HFFc6 (cell line): ENCODE results near the gene UFD1. TPM values are rescaled to one million over a fixed set of nuclear protein-coding genes. Genes with fewer than 3 reads are reported as not detected.

Experiments used
- DNase-seq: peaks from one replicate; pipeline ENCODE4 v3.0.0-alpha.2; 2018
- H3K27ac Mint-ChIP-seq: 2 replicates; pipeline ENCODE4 v1.8.0; 2020; ENCODE audit warnings: mild to moderate bottlenecking, mixed read lengths
- H3K27me3 Mint-ChIP-seq: 2 replicates; pipeline ENCODE4 v1.8.0; 2021; ENCODE audit warnings: mild to moderate bottlenecking, moderate library complexity, mixed read lengths; ENCODE audit not compliant: insufficient read depth
- H3K36me3 Mint-ChIP-seq: 2 replicates; pipeline ENCODE4 v1.8.0; 2021; ENCODE audit warnings: low read depth, mixed read lengths
- H3K4me1 Mint-ChIP-seq: 2 replicates; pipeline ENCODE4 v1.8.0; 2020; ENCODE audit warnings: low read depth, mixed read lengths
- H3K4me3 Mint-ChIP-seq: 2 replicates; pipeline ENCODE4 v1.8.0; 2020; ENCODE audit warnings: mild to moderate bottlenecking, moderate library complexity, mixed read lengths
- H3K9me3 Mint-ChIP-seq: 2 replicates; pipeline ENCODE4 v1.8.0; 2020; ENCODE audit warnings: mild to moderate bottlenecking, mixed read lengths
- total RNA-seq, 6 experiments: library from RNA; stranded (reverse); fragmentation: NEBNext Ultra II Directional; extraction: Animal tissue kit (Norgen Biotek cat#: 25700); gene quantifications; 2 replicates in 1 of 6; 3 replicates in 5 of 6; pipeline ENCODE4 v1.2.3, GENCODE V29; 2021
- TF ChIP-seq, protein P1 (sequence below): fragments of 200-600 bp; sonication (generic); IDR thresholded peaks from 2 replicates; pipeline ENCODE4 v1.5.0; 2021; ENCODE audit warnings: antibody characterized with exemption, mild to moderate bottlenecking

Gene UFD1
- total RNA-seq, 6 experiments from 2014 or later = 94.9 to 134 (median 113) TPM

DNA sequence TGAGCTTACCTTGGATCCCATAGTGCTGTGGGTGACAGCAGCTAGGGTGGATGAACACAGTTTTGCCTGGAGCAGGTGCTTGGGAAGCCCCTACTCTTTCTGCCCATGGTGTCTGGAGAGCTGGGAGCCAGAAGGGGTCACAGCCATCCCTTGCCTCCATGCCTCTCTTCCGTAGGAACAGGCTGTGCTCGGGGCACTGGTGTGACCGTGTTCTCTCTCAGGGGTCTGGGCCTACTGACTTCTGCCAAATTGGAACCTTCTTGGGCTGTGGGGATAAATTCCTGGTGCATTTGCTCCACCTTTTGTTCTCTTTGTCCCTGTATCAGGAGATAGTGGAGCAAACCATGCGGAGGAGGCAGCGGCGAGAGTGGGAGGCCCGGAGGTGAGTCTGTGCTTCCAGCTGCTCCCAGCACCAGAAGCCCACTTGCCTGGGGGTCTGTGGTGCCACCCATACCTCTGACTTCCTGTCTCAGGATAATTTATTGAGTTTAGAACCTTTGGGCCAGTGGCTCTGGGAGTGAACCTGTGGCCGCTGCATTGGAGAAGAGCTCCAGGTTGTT, 15.1 kb upstream of the UFD1 start:
- H3K4me3 Mint-ChIP-seq = no peak overlapping the region
- TF ChIP-seq, protein P1, sequence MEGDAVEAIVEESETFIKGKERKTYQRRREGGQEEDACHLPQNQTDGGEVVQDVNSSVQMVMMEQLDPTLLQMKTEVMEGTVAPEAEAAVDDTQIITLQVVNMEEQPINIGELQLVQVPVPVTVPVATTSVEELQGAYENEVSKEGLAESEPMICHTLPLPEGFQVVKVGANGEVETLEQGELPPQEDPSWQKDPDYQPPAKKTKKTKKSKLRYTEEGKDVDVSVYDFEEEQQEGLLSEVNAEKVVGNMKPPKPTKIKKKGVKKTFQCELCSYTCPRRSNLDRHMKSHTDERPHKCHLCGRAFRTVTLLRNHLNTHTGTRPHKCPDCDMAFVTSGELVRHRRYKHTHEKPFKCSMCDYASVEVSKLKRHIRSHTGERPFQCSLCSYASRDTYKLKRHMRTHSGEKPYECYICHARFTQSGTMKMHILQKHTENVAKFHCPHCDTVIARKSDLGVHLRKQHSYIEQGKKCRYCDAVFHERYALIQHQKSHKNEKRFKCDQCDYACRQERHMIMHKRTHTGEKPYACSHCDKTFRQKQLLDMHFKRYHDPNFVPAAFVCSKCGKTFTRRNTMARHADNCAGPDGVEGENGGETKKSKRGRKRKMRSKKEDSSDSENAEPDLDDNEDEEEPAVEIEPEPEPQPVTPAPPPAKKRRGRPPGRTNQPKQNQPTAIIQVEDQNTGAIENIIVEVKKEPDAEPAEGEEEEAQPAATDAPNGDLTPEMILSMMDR = no peak
- H3K9me3 Mint-ChIP-seq = no peaks in the 10 kb centered on the region
- no peak for DNase-seq
- H3K27me3 Mint-ChIP-seq = peaks cover 2% of the 10 kb centered on the region; the same call in 1 of the 2 replicates
- H3K4me1 Mint-ChIP-seq = peaks cover 15% of the 10 kb centered on the region
- no peak overlapping the region for H3K27ac Mint-ChIP-seq
- peaks cover 4% of the 10 kb centered on the region for H3K36me3 Mint-ChIP-seq

DNA sequence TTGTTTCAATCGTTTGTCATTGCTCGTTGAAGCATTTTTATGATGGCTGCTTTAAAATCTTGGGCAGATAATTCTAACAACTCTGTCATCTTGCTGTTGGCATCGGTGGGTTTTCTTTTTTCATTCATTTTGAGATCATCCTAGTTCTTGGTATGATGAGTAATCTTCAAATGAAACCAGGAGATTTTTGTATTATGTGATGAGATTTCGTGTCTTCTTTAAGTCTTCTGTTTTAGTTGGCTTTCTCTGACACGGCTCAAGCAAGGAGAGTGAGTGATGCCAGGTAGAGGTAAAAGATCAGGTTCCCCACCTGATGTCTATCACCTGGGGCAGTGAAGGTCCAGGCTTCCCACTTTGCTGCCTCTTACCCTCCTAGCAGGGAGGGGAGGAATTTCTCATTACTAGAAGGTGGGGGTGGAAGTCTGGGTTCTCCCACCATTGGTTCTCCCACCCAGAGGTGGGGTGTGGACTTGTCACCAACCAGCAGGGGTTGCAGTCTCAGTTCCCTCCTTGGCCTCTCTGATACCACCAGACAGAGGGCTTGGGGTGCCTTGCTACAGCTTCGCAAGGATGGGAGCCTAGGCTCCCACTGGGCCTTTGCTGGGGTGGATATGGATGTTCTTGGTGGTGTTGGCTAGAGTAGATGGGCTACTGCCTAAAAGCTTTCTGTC, 13.6 kb upstream of the UFD1 start:
- TF ChIP-seq, protein P1 = no peak
- Mint-ChIP-seq H3K4me3 (no peak overlapping the region), H3K27me3 (peaks cover 2% of the 10 kb centered on the region; the same call in 1 of the 2 replicates), H3K27ac (no peak overlapping the region), H3K4me1 (peaks cover 14% of the 10 kb centered on the region), H3K9me3 (no peaks in the 10 kb centered on the region), H3K36me3 (peaks cover 4% of the 10 kb centered on the region)
- DNase-seq = no peak

DNA sequence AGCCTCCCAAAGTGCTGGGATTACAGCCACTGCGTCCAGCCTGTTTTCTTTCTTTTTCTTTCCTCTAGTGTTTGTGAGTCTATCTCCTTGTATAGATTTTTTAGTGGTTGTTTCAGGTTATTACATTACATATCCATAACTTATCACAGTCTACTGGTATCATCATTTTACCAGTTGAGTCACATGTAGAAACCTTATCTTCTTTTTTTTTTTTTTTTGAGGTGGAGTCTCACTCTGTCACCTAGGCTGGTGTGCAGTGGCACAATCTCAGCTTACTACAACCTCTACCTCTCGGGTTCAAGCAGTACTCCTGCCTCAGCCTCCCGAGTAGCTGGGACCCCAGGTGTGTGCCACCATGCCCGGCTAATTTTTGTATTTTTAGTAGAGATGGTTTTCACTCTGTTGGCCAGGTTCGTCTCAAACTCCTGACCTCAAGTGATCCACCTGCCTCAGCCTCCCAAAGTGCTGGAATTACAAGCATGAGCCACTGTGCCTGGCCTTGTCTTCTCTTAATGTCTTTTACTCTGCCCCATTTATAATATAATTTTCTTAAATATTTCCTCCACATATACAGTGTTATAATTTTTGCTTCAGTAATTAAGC, 11.7 kb upstream of the UFD1 start:
- Mint-ChIP-seq H3K36me3 (no peaks in the 10 kb centered on the region; the same call in 1 of the 2 replicates), H3K4me1 (peaks cover under 1% of the 10 kb centered on the region; the same call in 1 of the 2 replicates), H3K27me3 (0 out of 2 replicates have a peak, but pooled peaks cover 2% of the 10 kb centered on the region), H3K27ac (no peak overlapping the region), H3K9me3 (no peaks in the 10 kb centered on the region), H3K4me3 (no peak overlapping the region)
- TF ChIP-seq, protein P1 = no peak
- no peak for DNase-seq

DNA sequence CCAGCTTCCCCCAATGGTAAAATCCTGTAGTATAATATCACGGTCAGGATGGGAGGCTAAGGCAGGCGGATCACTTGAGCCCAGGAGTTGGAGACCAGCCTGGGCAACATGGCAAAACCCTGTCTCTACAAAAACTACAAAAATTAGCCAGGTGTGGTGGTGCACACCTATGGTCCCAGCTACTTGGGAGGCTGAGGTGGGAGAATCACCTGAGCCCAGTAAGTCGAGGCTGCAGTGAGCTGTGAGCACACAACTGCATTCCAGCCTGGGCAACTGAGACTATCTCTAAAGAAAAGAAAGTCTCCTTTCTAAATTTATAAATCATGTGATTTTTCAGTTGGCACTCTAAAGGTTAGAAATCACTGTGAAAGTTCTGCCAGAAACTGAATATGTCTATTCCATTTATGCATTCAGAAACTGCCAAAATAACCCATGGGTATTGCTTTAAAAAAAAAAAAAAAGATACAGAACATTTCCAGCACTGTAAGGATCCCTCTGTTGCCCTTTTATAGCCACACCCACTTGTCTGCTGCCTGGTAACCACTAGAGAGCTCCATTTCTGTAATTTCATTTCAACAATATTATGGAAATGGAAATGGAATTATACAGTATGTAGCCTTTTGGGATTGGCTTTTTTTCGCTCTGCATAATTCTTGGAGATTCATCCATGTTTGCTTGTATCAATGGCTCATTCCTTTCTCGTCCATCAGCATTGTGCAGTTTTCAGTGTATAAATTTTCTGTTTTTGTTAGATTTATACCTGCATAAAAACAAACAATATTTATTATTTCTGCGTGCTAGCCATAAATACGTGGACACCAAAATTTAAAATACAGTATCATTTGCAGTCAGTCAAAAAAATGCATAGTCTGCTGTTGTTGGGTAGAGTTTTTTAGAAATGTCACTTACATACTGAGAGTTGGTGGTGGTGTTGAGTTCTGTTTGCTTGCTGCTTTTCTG, 10.2 kb upstream of the UFD1 start:
- DNase-seq = no peak
- H3K4me1 Mint-ChIP-seq = peaks cover 12% of the 10 kb centered on the region
- H3K27ac Mint-ChIP-seq = no peak overlapping the region
- peaks cover 6% of the 10 kb centered on the region; the same call in 1 of the 2 replicates for H3K36me3 Mint-ChIP-seq
- no peaks in the 10 kb centered on the region for H3K9me3 Mint-ChIP-seq
- TF ChIP-seq, protein P1 = no peak
- 0 out of 2 replicates have a peak, but pooled peaks cover 2% of the 10 kb centered on the region for H3K27me3 Mint-ChIP-seq
- no peak overlapping the region for H3K4me3 Mint-ChIP-seq

DNA sequence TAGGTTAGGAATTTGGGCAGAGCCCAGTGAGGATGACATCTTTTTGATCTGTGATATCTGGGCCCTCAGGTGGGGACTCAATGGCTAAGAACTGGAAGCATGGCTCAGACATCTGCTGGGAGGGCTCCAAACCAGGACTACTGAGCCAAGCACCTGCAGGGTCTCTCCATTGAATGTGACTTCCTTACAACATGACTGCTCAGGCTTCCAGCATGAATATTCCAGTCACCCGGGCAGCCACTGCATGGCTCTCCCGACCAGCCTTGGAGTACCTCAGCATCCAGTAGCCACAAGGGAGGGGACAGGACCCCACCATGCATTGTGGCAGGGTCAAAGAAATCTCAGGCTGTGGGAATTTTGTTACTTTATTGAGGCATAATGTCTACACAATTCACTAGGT, 9.3 kb upstream of the UFD1 start:
- H3K4me1 Mint-ChIP-seq = peaks cover 21% of the 10 kb centered on the region
- DNase-seq = no peak
- H3K4me3 Mint-ChIP-seq = no peak overlapping the region
- H3K27me3 Mint-ChIP-seq = 0 out of 2 replicates have a peak, but pooled peaks cover 2% of the 10 kb centered on the region
- TF ChIP-seq, protein P1 = no peak
- no peak overlapping the region for H3K27ac Mint-ChIP-seq
- no peaks in the 10 kb centered on the region for H3K9me3 Mint-ChIP-seq
- H3K36me3 Mint-ChIP-seq = peaks cover 10% of the 10 kb centered on the region; the same call in 1 of the 2 replicates
